ENCODE results near the gene N4BP3.

GRCh38 chr5:178160176-178160575 is 46.8 kb downstream of the N4BP3 start:
- no peak for TF ChIP-seq CTCF (IDR thresholded peaks at IDR 0.05)
- no peak for TF ChIP-seq POLR2A (IDR thresholded peaks at IDR 0.05)
- no peak for TF ChIP-seq POLR2AphosphoS5 (IDR thresholded peaks at IDR 0.05)
